GM12878 (cell line): Measurements from ENCODE around the gene ITPR2. TPM values are rescaled to one million over a fixed set of nuclear protein-coding genes. Genes with fewer than 3 reads are reported as not detected.

ENCODE experiments used
- ASH2L ChIP-seq: fragments of 300-600, 200-600 bp; sonication (generic); IDR thresholded peaks from 2 replicates; pipeline ENCODE4 v1.6.1; 2017; ENCODE audit warnings: low read depth, mild to moderate bottlenecking, borderline replicate concordance
- EGR1 ChIP-seq, 2 experiments: IDR thresholded peaks; 1 replicate in 1 of 2; 2 replicates in 1 of 2; pipeline ENCODE4 v1.6.1; 2011 to 2012; ENCODE audit warnings: low read depth in 2 of 2, low read length in 2 of 2, borderline replicate concordance in 1 of 2, mild to moderate bottlenecking in 1 of 2, moderate library complexity in 1 of 2
- FOXK2 ChIP-seq: fragments of 450-650 bp; IDR thresholded peaks from 2 replicates; pipeline ENCODE4 v1.6.1; 2017; ENCODE audit warnings: mild to moderate bottlenecking, moderate library complexity
- GABPA ChIP-seq: IDR thresholded peaks from 2 replicates; pipeline ENCODE4 v1.6.1; 2014; ENCODE audit warnings: antibody characterized with exemption, low read depth, mild to moderate bottlenecking, inconsistent platforms
- HSF1 ChIP-seq: fragments of 150-350 bp; IDR thresholded peaks from 2 replicates; pipeline ENCODE4 v1.6.1; 2014; ENCODE audit warnings: mild to moderate bottlenecking, low read depth, low read length
- KAT2A ChIP-seq: conservative IDR thresholded peaks from 2 replicates; pipeline ENCODE4 v1.6.1; 2011; ENCODE audit warnings: low read depth, low read length; ENCODE audit not compliant: control insufficient read depth
- MAX ChIP-seq: IDR thresholded peaks from 2 replicates; pipeline ENCODE4 v1.6.1; 2012; ENCODE audit warnings: low read depth, low read length, improper control_type of control experiment
- MEF2A ChIP-seq: IDR thresholded peaks from 2 replicates; pipeline ENCODE4 v1.6.1; 2011; ENCODE audit warnings: low read depth, mild to moderate bottlenecking, low read length, moderate library complexity; ENCODE audit not compliant: insufficient read depth
- NBN ChIP-seq: fragments of 450-650 bp; IDR thresholded peaks from 2 replicates; pipeline ENCODE4 v1.6.1; 2016
- NR2F1 ChIP-seq: fragments of 450-650 bp; conservative IDR thresholded peaks from 2 replicates; pipeline ENCODE4 v1.6.1; 2017; ENCODE audit warnings: mild to moderate bottlenecking
- RBBP5 ChIP-seq: fragments of 200-600 bp; sonication (generic); conservative IDR thresholded peaks from 2 replicates; pipeline ENCODE4 v1.6.1; 2016
- RCOR1 ChIP-seq: conservative IDR thresholded peaks from 2 replicates; pipeline ENCODE4 v1.6.1; 2012; ENCODE audit warnings: low read depth, low read length, improper control_type of control experiment
- RFX5 ChIP-seq: IDR thresholded peaks from 2 replicates; pipeline ENCODE4 v1.6.1; 2011; ENCODE audit warnings: low read depth, low read length, improper control_type of control experiment
- SRF ChIP-seq, 2 experiments: IDR thresholded peaks; 2 replicates each; pipeline ENCODE4 v1.6.1; 2011; ENCODE audit warnings: low read depth in 2 of 2, low read length in 2 of 2, mild to moderate bottlenecking in 1 of 2, moderate library complexity in 1 of 2
- SUZ12 ChIP-seq: fragments of 200-600 bp; sonication (generic); IDR thresholded peaks from one replicate; pipeline ENCODE4 v1.6.1; 2018; ENCODE audit warnings: antibody characterized with exemption, mild to moderate bottlenecking; ENCODE audit not compliant: unreplicated experiment
- TCF3 ChIP-seq: IDR thresholded peaks from 2 replicates; pipeline ENCODE4 v1.6.1; 2012; ENCODE audit warnings: low read depth, mild to moderate bottlenecking, low read length, borderline replicate concordance; ENCODE audit not compliant: insufficient read depth
- TCF7 ChIP-seq: IDR thresholded peaks from 2 replicates; pipeline ENCODE4 v1.6.1; 2014; ENCODE audit warnings: antibody characterized with exemption, borderline replicate concordance
- WRNIP1 ChIP-seq: IDR thresholded peaks from 2 replicates; pipeline ENCODE4 v1.6.1; 2011; ENCODE audit warnings: low read depth, low read length, improper control_type of control experiment, borderline replicate concordance
- ZBTB33 ChIP-seq: fragments of 450-650 bp; IDR thresholded peaks from 2 replicates; pipeline ENCODE4 v1.6.1; 2017; ENCODE audit warnings: mild to moderate bottlenecking
- polyA plus RNA-seq, 11 experiments: library from polyadenylated mRNA; depleted of rRNA in 4 of 11; unstranded in 6 of 11; stranded (reverse) in 5 of 11; fragments of >200 nt; fragmentation: Nextera tagmentation in 4 of 11; fragmentation: Illumina TruSeq in 1 of 11; extraction: Ambion mirVana in 4 of 11; extraction: Trizol in 1 of 11; gene quantifications; 1 replicate in 1 of 11; 2 replicates in 10 of 11; pipeline versions ENCODE4 v1.2.1 to v1.2.3, GENCODE V29; 2011 to 2016; ENCODE audit warnings: inconsistent platforms in 2 of 11, missing spikeins in 2 of 11, low read depth in 1 of 11
- total RNA-seq, 4 experiments: library from RNA; depleted of rRNA in 3 of 4; stranded (reverse); fragments of >200 nt in 3 of 4; fragmentation: Illumina TruSeq in 1 of 4; extraction: Trizol in 1 of 4; gene quantifications; 2 replicates each; pipeline versions ENCODE4 v1.2.1 to v1.2.3, GENCODE V29; 2013 to 2021
- TF ChIP-seq, protein P1 (sequence below): fragments of 450-650 bp; IDR thresholded peaks from 2 replicates; pipeline ENCODE4 v1.6.1; 2017; ENCODE audit warnings: mild to moderate bottlenecking, moderate library complexity

The ITPR2 gene
- total and polyA plus RNA-seq, 10 of the 15 experiments (the other 5 are each of a cell fraction or from before 2014, with no cell fraction given) = 7.5 to 76.2 (median 47.1) TPM

DNA sequence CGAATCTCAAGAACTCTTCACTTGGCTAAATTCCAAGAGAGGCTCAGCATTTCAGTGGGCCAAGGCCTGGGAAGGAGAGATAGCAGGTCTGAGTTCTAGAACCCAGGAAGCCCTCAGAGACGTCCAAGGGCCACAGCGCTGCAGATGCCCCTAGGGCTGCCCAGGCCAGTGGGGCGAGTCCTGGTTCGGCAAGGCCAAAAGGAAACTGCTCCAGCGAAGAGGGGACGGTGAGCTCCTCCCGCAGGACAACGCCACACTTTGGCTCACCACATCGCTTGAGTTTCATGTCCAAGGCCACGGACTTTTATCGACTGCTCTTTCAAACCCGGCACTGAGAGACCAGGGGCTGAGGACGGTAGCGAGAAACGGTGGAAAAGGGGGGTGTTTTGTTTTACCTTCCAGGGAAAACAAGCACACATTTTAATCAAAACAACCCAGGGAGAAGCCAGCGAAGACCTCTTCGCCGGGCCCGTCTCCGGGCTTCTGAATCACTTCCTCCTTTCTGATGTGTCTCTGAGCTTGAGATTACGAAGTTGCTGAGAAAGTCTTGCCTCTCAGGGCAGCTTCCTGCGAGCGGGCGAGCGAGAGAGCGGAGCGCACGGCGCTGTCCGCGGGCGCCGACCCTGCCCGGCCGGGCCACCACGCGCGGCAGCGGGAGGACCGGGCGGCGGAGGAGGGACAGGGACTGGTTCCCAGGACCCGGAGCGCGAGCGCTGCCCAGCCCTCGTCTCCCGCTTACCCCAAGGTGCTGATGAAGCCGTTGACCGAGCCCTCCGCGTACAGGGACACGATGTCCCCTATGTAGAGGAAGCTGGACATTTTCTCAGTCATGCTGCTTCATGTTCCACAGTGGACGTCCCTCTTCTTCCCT, 808 bp downstream of the ITPR2 start (continued):
- TF ChIP-seq, protein P1, sequence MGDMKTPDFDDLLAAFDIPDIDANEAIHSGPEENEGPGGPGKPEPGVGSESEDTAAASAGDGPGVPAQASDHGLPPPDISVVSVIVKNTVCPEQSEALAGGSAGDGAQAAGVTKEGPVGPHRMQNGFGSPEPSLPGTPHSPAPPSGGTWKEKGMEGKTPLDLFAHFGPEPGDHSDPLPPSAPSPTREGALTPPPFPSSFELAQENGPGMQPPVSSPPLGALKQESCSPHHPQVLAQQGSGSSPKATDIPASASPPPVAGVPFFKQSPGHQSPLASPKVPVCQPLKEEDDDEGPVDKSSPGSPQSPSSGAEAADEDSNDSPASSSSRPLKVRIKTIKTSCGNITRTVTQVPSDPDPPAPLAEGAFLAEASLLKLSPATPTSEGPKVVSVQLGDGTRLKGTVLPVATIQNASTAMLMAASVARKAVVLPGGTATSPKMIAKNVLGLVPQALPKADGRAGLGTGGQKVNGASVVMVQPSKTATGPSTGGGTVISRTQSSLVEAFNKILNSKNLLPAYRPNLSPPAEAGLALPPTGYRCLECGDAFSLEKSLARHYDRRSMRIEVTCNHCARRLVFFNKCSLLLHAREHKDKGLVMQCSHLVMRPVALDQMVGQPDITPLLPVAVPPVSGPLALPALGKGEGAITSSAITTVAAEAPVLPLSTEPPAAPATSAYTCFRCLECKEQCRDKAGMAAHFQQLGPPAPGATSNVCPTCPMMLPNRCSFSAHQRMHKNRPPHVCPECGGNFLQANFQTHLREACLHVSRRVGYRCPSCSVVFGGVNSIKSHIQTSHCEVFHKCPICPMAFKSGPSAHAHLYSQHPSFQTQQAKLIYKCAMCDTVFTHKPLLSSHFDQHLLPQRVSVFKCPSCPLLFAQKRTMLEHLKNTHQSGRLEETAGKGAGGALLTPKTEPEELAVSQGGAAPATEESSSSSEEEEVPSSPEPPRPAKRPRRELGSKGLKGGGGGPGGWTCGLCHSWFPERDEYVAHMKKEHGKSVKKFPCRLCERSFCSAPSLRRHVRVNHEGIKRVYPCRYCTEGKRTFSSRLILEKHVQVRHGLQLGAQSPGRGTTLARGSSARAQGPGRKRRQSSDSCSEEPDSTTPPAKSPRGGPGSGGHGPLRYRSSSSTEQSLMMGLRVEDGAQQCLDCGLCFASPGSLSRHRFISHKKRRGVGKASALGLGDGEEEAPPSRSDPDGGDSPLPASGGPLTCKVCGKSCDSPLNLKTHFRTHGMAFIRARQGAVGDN = no peak
- no peak for TF ChIP-seq RCOR1
- no peak for TF ChIP-seq NR2F1
- TF ChIP-seq SRF (IDR thresholded peaks at IDR 0.05; ENCODE audit: low read depth in 2 of 2, low read length in 2 of 2) = 0 out of 4 replicates have a peak, but pooled peaks of 1 of the 2 experiments have one; percentile 15
- peak; percentile 55; the same call in 1 of the 2 replicates for TF ChIP-seq NBN
- TF ChIP-seq GABPA = no peak
- no peak for TF ChIP-seq ASH2L
- no peak for TF ChIP-seq KAT2A
- TF ChIP-seq RFX5 = peak; percentile 10; the same call in 1 of the 2 replicates
- TF ChIP-seq ZBTB33 = no peak
- TF ChIP-seq FOXK2 = no peak
- TF ChIP-seq EGR1 (IDR thresholded peaks at IDR 0.05; ENCODE audit: borderline replicate concordance in 1 of 2, low read depth in 2 of 2, low read length in 2 of 2) = no peak
- TF ChIP-seq WRNIP1 = peak; percentile 17; the same call in 1 of the 2 replicates
- no peak for TF ChIP-seq SUZ12
- no peak for TF ChIP-seq TCF7
- no peak for TF ChIP-seq RBBP5
- TF ChIP-seq MEF2A = no peak
- TF ChIP-seq TCF3 = no peak
- TF ChIP-seq HSF1 = no peak
- no peak for TF ChIP-seq MAX
